Keratinocyte (primary cell): ENCODE data around the gene NAALADL2.

Experiments used
- EZH2 ChIP-seq: IDR thresholded peaks from one replicate; pipeline ENCODE4 v1.6.1; 2012; ENCODE audit warnings: inconsistent platforms, mild to moderate bottlenecking, low read length, moderate library complexity
- TF ChIP-seq, protein P1 (sequence below), 3 experiments: IDR thresholded peaks in 1 of 3; conservative IDR thresholded peaks in 1 of 3; optimal IDR thresholded peaks in 1 of 3; 2 replicates in 2 of 3; 3 replicates in 1 of 3; pipeline versions ENCODE3 to v1.5.1; 2011; ENCODE audit warnings: low read length in 3 of 3, mild to moderate bottlenecking in 3 of 3, moderate library complexity in 2 of 3, control low read depth in 1 of 3, inconsistent platforms in 1 of 3; ENCODE audit not compliant: insufficient read depth in 2 of 3; ENCODE audit errors: extremely low read depth in 1 of 3

GRCh38 chr3:175378348-175378747, 519.2 kb downstream of the NAALADL2 start:
- TF ChIP-seq, protein P1, sequence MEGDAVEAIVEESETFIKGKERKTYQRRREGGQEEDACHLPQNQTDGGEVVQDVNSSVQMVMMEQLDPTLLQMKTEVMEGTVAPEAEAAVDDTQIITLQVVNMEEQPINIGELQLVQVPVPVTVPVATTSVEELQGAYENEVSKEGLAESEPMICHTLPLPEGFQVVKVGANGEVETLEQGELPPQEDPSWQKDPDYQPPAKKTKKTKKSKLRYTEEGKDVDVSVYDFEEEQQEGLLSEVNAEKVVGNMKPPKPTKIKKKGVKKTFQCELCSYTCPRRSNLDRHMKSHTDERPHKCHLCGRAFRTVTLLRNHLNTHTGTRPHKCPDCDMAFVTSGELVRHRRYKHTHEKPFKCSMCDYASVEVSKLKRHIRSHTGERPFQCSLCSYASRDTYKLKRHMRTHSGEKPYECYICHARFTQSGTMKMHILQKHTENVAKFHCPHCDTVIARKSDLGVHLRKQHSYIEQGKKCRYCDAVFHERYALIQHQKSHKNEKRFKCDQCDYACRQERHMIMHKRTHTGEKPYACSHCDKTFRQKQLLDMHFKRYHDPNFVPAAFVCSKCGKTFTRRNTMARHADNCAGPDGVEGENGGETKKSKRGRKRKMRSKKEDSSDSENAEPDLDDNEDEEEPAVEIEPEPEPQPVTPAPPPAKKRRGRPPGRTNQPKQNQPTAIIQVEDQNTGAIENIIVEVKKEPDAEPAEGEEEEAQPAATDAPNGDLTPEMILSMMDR (optimal IDR thresholded peaks at IDR 0.05 in 1 of 3, IDR thresholded peaks at IDR 0.05 in 1 of 3, conservative IDR thresholded peaks at IDR 0.05 in 1 of 3; ENCODE audit: extremely low read depth in 1 of 3, insufficient read depth in 2 of 3, low read length in 3 of 3), result no peak
- TF ChIP-seq EZH2, result no peak
